Activated CD8-positive, alpha-beta T cell treated with anti-CD3 and anti-CD28 coated beads for 36 hours (primary cell): Measurements from ENCODE around the gene ZNF236. TPM values are rescaled to one million over a fixed set of nuclear protein-coding genes. Genes with fewer than 3 reads are reported as not detected.

Source experiments
- ATAC-seq: fragments of 200-7000 bp; cut with Tn5 transposase; one replicate; pipeline ENCODE4 v1.10.0; 2021; ENCODE audit warnings: mild to moderate bottlenecking, moderate library complexity
- CTCF ChIA-PET: fragments of 350-600 bp; sonication (Branson Sonifier 250); formaldehyde crosslinking; loops from one replicate; lab custom pipeline; 2021; ENCODE audit warnings: antibody characterized with exemption; lab: Charles Lee
- POLR2A ChIA-PET: fragments of 350-600 bp; sonication (Branson Sonifier 250); formaldehyde crosslinking; loops from one replicate; lab custom pipeline; 2021; ENCODE audit warnings: antibody characterized with exemption; lab: Charles Lee
- DNase-seq: peaks from one replicate; pipeline ENCODE4 v3.0.0-alpha.2; 2020
- H3K27ac Mint-ChIP-seq: one replicate; pipeline ENCODE4 v1.8.0; 2021; ENCODE audit warnings: mild to moderate bottlenecking, mixed read lengths
- H3K27me3 Mint-ChIP-seq: one replicate; pipeline ENCODE4 v1.8.0; 2021; ENCODE audit warnings: mixed read lengths
- H3K36me3 Mint-ChIP-seq: one replicate; pipeline ENCODE4 v1.8.0; 2021; ENCODE audit warnings: low read depth, mixed read lengths
- H3K4me1 Mint-ChIP-seq: one replicate; pipeline ENCODE4 v1.8.0; 2021; ENCODE audit warnings: low read depth, mixed read lengths
- H3K4me3 Mint-ChIP-seq: one replicate; pipeline ENCODE4 v1.8.0; 2021; ENCODE audit warnings: mild to moderate bottlenecking, moderate library complexity, mixed read lengths
- H3K9me3 Mint-ChIP-seq: one replicate; pipeline ENCODE4 v1.8.0; 2021; ENCODE audit warnings: mixed read lengths
- intact Hi-C: fragments of 100-400 bp; cut with micrococcal nuclease; formaldehyde crosslinking; loops from one replicate; pipeline ENCODE4 v1.10.0; 2022
- total RNA-seq, 2 experiments: library from RNA; stranded (reverse); gene quantifications; one replicate each; pipeline ENCODE4 v1.2.3, GENCODE V29; 2021
- TF ChIP-seq, protein P1 (sequence below): fragments of 200-600 bp; IDR thresholded peaks from one replicate; pipeline ENCODE4 v1.8.0; 2022; ENCODE audit warnings: antibody characterized with exemption, mild to moderate bottlenecking

Gene ZNF236
- total RNA-seq, 2 experiments from 2014 or later: 12.7 to 15.2 TPM

- POLR2A ChIA-PET: interaction anchor here (0.7 kb wide), 1 partner anchor 223 kb away, joined by 3 read pairs; no protein-coding TSS in a partner anchor
- CTCF ChIA-PET: interaction anchor here (1.9 kb wide), 1 partner anchor 8 kb away, joined by 5 read pairs; no protein-coding TSS in a partner anchor
- Mint-ChIP-seq H3K4me1 (peaks cover 3% of the 10 kb centered on the region), H3K9me3 (no peaks in the 10 kb centered on the region), H3K27ac (no peak overlapping the region), H3K27me3 (no peaks in the 10 kb centered on the region), H3K36me3 (peaks cover 22% of the 10 kb centered on the region), H3K4me3 (no peak overlapping the region)
- no peak for ATAC-seq
- DNase-seq: no peak
- intact Hi-C loops: no loop called here
- TF ChIP-seq, protein P1, sequence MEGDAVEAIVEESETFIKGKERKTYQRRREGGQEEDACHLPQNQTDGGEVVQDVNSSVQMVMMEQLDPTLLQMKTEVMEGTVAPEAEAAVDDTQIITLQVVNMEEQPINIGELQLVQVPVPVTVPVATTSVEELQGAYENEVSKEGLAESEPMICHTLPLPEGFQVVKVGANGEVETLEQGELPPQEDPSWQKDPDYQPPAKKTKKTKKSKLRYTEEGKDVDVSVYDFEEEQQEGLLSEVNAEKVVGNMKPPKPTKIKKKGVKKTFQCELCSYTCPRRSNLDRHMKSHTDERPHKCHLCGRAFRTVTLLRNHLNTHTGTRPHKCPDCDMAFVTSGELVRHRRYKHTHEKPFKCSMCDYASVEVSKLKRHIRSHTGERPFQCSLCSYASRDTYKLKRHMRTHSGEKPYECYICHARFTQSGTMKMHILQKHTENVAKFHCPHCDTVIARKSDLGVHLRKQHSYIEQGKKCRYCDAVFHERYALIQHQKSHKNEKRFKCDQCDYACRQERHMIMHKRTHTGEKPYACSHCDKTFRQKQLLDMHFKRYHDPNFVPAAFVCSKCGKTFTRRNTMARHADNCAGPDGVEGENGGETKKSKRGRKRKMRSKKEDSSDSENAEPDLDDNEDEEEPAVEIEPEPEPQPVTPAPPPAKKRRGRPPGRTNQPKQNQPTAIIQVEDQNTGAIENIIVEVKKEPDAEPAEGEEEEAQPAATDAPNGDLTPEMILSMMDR: no peak
These were observed 89.1 kb downstream of the ZNF236 start for GRCh38 chr18:76911440-76911839.

DNA sequence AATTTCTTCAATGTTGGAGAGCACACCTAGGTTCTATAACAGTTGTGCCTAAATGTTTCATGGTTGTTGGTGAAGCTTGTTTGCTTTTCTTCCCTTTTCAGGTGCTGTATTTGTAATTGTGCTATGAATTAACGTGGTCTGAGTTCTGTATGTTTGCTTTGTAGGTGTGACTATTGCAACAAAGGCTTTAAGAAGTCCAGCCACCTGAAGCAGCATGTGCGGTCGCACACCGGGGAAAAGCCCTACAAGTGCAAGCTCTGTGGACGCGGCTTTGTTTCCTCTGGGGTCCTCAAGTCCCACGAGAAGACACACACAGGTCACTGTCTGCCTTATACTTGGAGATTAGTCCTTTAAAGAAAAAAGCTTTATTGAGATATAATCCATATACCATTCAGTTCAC is 91.2 kb downstream of the ZNF236 start:
- H3K27ac Mint-ChIP-seq: no peak overlapping the region

GRCh38 chr18:76914314-76914713 is 92.0 kb downstream of the ZNF236 start:
- H3K4me3 Mint-ChIP-seq: no peak overlapping the region
- H3K36me3 Mint-ChIP-seq: peaks cover 30% of the 10 kb centered on the region
- no peaks in the 10 kb centered on the region for H3K27me3 Mint-ChIP-seq
- H3K9me3 Mint-ChIP-seq: no peaks in the 10 kb centered on the region
- POLR2A ChIA-PET: no interaction called here
- DNase-seq: peak; percentile 5
- intact Hi-C loops: no loop called here
- TF ChIP-seq, protein P1: no peak
- peaks cover 3% of the 10 kb centered on the region for H3K4me1 Mint-ChIP-seq
- no peak overlapping the region for H3K27ac Mint-ChIP-seq
- CTCF ChIA-PET: no interaction called here
- no peak for ATAC-seq

More for the DNA sequence above, 91.2 kb downstream of the ZNF236 start:
- ATAC-seq: no peak
- no peak for DNase-seq
- no peaks in the 10 kb centered on the region for H3K27me3 Mint-ChIP-seq
- ChIA-PET CTCF (interaction anchor here (1.5 kb wide), 1 partner anchor 110 kb away, joined by 3 read pairs; no protein-coding TSS in a partner anchor), POLR2A (no interaction called here)
- H3K36me3 Mint-ChIP-seq: peaks cover 30% of the 10 kb centered on the region
- H3K4me3 Mint-ChIP-seq: no peak overlapping the region
- H3K9me3 Mint-ChIP-seq: no peaks in the 10 kb centered on the region
- TF ChIP-seq, protein P1: no peak
- H3K4me1 Mint-ChIP-seq: peaks cover 3% of the 10 kb centered on the region
- intact Hi-C loops: no loop called here

DNA sequence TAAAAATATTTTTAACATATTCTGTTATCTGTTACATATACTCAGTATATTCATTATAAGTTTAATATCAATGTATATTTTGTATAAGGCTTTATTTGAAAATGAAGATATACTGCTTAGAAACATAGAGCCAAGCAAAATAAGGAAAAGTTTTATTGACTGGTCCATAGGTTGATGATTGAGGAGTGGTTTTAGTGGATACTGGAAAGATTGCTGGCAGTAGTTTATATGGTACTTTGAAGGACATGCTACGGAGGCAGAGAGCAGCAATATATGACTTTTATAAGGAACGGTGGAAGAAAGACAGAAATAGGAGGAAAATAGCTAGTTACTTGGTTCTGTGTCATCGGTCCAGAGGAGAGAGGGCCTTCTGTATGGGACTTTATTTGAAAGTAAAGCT is 92.4 kb downstream of the ZNF236 start:
- ATAC-seq: no peak
- POLR2A ChIA-PET: no interaction called here
- peaks cover 34% of the 10 kb centered on the region for H3K36me3 Mint-ChIP-seq
- H3K4me1 Mint-ChIP-seq: peaks cover 3% of the 10 kb centered on the region
- intact Hi-C loops: no loop called here
- DNase-seq: no peak
- H3K27me3 Mint-ChIP-seq: no peaks in the 10 kb centered on the region
- CTCF ChIA-PET: no interaction called here
- TF ChIP-seq, protein P1: no peak
- no peak overlapping the region for H3K27ac Mint-ChIP-seq
- no peak overlapping the region for H3K4me3 Mint-ChIP-seq
- H3K9me3 Mint-ChIP-seq: no peaks in the 10 kb centered on the region

GRCh38 chr18:76915456-76915855 is 93.1 kb downstream of the ZNF236 start:
- Mint-ChIP-seq H3K36me3 (peaks cover 35% of the 10 kb centered on the region), H3K9me3 (no peaks in the 10 kb centered on the region), H3K4me1 (peaks cover 3% of the 10 kb centered on the region), H3K4me3 (no peak overlapping the region), H3K27me3 (no peaks in the 10 kb centered on the region), H3K27ac (no peak overlapping the region)
- ATAC-seq (no peak), DNase-seq (no peak)
- ChIA-PET CTCF (no interaction called here), POLR2A (no interaction called here)
- TF ChIP-seq, protein P1: no peak
- intact Hi-C loops: no loop called here
